Lower lobe of right lung (tissue), 2 donors: Measurements from ENCODE around the gene ACYP2. TPM values are rescaled to one million over a fixed set of nuclear protein-coding genes. Genes with fewer than 3 reads are reported as not detected.

Experiments
- ATAC-seq, 2 donors: fragments of 200-7000 bp; cut with Tn5 transposase; one replicate each; pipeline ENCODE4 v1.9.1; 2020 to 2022; ENCODE audit warnings: mild to moderate bottlenecking in 2 of 2, moderate library complexity in 2 of 2
- DNase-seq: peaks from one replicate; pipeline ENCODE4 v3.0.0-alpha.2; 2020
- H3K27ac ChIP-seq: fragments of 200-600 bp; one replicate; pipeline ENCODE4 v1.8.0; 2022
- H3K27me3 ChIP-seq: fragments of 200-600 bp; one replicate; pipeline ENCODE4 v1.8.0; 2022; ENCODE audit warnings: low read depth
- H3K36me3 ChIP-seq: fragments of 200-600 bp; one replicate; pipeline ENCODE4 v1.8.0; 2022; ENCODE audit warnings: mild to moderate bottlenecking
- H3K4me1 ChIP-seq: fragments of 200-600 bp; one replicate; pipeline ENCODE4 v1.8.0; 2022
- H3K4me3 ChIP-seq: fragments of 200-600 bp; one replicate; pipeline ENCODE4 v1.8.0; 2022; ENCODE audit warnings: mild to moderate bottlenecking
- H3K9me3 ChIP-seq: fragments of 200-600 bp; one replicate; pipeline ENCODE4 v1.8.0; 2022
- CTCF ChIP-seq: fragments of 200-600 bp; IDR thresholded peaks from one replicate; pipeline ENCODE4 v1.8.0; 2022; ENCODE audit warnings: antibody characterized with exemption, mild to moderate bottlenecking
- intact Hi-C: fragments of 100-400 bp; cut with DNase I; formaldehyde crosslinking; loops from one replicate; pipeline ENCODE4 v1.11.0; 2022
- total RNA-seq: library from RNA; stranded (reverse); fragmentation: NEBNext Ultra II Directional; extraction: Animal tissue kit (Norgen Biotek cat#: 25700); gene quantifications from one replicate; pipeline ENCODE4 v1.2.1, GENCODE V29; 2021
- donor health status: DM: no; HTN: yes; CAD: no; lungs with severe emphysema.

ACYP2 gene
- total RNA-seq, 1 donor from 2014 or later, result 15.3 TPM

GRCh38 chr2:54249629-54250028 lies 134.2 kb downstream of the ACYP2 start:
- Histone ChIP-seq H3K27ac (no peak overlapping the region), H3K36me3 (no peaks in the 10 kb centered on the region), H3K4me1 (no peaks in the 10 kb centered on the region), H3K4me3 (no peak overlapping the region), H3K9me3 (no peaks in the 10 kb centered on the region), H3K27me3 (no peaks in the 10 kb centered on the region)
- TF ChIP-seq CTCF, result no peak
- ATAC-seq, result no peak
- DNase-seq, result no peak
- intact Hi-C loops, result no loop called here

GRCh38 chr2:54254180-54254579 lies 138.8 kb downstream of the ACYP2 start:
- Histone ChIP-seq H3K36me3 (no peaks in the 10 kb centered on the region), H3K4me1 (no peaks in the 10 kb centered on the region), H3K9me3 (no peaks in the 10 kb centered on the region), H3K27me3 (no peaks in the 10 kb centered on the region), H3K27ac (no peak overlapping the region), H3K4me3 (no peak overlapping the region)
- TF ChIP-seq CTCF, result no peak
- ATAC-seq (no peak), DNase-seq (no peak)
- intact Hi-C loops, result no loop called here

DNA sequence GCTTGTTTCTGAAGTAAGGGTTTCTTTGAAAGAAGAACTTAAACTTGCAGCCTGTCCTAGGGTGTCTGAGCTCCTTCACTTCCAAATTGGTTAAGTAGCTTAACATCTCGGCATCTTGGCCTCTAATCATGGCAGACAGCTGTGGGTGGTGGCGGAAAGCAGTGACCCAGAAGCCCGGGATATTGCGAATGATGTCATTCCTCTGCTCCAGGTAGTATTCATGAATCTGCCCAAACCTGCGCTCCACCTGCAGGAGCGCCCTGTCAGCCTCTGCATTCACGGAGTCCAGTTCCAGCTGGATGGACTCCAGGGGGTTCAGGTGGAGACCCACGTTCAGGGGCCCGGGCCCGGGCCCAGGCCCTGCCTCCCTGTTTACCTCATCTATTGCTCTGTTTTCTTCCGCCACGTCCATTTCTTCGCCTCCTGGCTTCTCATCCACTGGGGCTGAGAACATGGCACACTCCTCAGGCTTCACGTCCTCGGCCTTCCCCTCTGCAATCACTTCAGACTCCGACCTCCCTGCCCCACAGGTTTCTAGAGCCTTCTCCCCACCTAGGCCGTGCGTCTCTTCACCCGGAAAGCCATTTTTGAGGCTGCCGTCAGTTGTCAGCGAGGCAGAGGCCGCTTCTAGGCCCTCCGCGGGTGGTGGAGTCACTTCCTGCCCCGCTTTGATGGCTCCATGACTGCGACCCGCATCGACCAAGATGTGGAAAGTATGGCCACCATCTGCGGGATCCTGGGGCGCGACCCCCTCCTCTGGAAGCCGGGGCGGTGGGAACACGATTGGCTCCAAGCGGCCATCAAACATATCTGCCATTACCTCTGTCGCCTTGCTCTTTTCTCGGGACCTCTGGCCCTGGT lies 140.0 kb downstream of the ACYP2 start:
- Histone ChIP-seq H3K27ac (no peak overlapping the region), H3K27me3 (no peaks in the 10 kb centered on the region), H3K36me3 (no peaks in the 10 kb centered on the region), H3K9me3 (no peaks in the 10 kb centered on the region), H3K4me1 (no peaks in the 10 kb centered on the region), H3K4me3 (no peak overlapping the region)
- no peak for TF ChIP-seq CTCF
- ATAC-seq (no peak), DNase-seq (no peak)
- intact Hi-C loops, result no loop called here

GRCh38 chr2:54256091-54256694 lies 140.8 kb downstream of the ACYP2 start, which contains the start of gene TSPYL6:
TSPYL6 (minus strand) TSS chr2:54256229; CDS start chr2:54256151, 78 bp downstream.
- intact Hi-C loops, result no loop called here
- TF ChIP-seq CTCF, result no peak
- DNase-seq (no peak), ATAC-seq (no peak)
- H3K27ac ChIP-seq, result no peak within 1 kb of the TSS
- H3K27me3 ChIP-seq, result no peaks in the 10 kb centered on the region
- H3K4me1 ChIP-seq, result no peaks in the 10 kb centered on the region
- no peak within 1 kb of the TSS for H3K4me3 ChIP-seq
- H3K9me3 ChIP-seq, result no peaks in the 10 kb centered on the region
- H3K36me3 ChIP-seq, result no peaks in the 10 kb centered on the region

GRCh38 chr2:54258166-54258565 lies 142.8 kb downstream of the ACYP2 start:
- DNase-seq (no peak), ATAC-seq (no peak)
- intact Hi-C loops, result no loop called here
- H3K4me3 ChIP-seq, result no peak overlapping the region
- no peaks in the 10 kb centered on the region for H3K4me1 ChIP-seq
- no peaks in the 10 kb centered on the region for H3K27me3 ChIP-seq
- no peak for TF ChIP-seq CTCF
- H3K27ac ChIP-seq, result no peak overlapping the region
- no peaks in the 10 kb centered on the region for H3K9me3 ChIP-seq
- H3K36me3 ChIP-seq, result no peaks in the 10 kb centered on the region
